Uterus (tissue), 4 donors: ENCODE data around the gene CACNA2D2. TPM values are rescaled to one million over a fixed set of nuclear protein-coding genes. Genes with fewer than 3 reads are reported as not detected.

Experiments used
- DNase-seq, 2 donors: peaks; one replicate each; pipeline ENCODE4 v3.0.0-alpha.2; 2019 to 2020
- H3K27ac ChIP-seq, 2 donors: fragments of 200-600 bp; sonication (generic); 1 replicate in 1 of 2; 2 replicates in 1 of 2; pipeline ENCODE4 v1.5.1; 2016 to 2018
- H3K27me3 ChIP-seq, 2 donors: fragments of 200-600 bp; sonication (generic); one replicate each; pipeline ENCODE4 v1.5.1; 2018 to 2019; ENCODE audit warnings: control low read depth in 1 of 2
- H3K36me3 ChIP-seq, 2 donors: fragments of 200-600 bp; sonication (generic); one replicate each; pipeline ENCODE4 v1.5.1; 2019; ENCODE audit warnings: control low read depth in 1 of 2
- H3K4me1 ChIP-seq, 2 donors: fragments of 200-600 bp; sonication (generic); one replicate each; pipeline ENCODE4 v1.5.1; 2018 to 2019; ENCODE audit warnings: control low read depth in 1 of 2
- H3K4me3 ChIP-seq, 2 donors: fragments of 200-600 bp; sonication (generic); 1 replicate in 1 of 2; 2 replicates in 1 of 2; pipeline ENCODE4 v1.5.1; 2018 to 2019; ENCODE audit warnings: mild to moderate bottlenecking in 1 of 2
- H3K9me3 ChIP-seq, 2 donors: fragments of 200-600 bp; sonication (generic); one replicate each; pipeline ENCODE4 v1.5.1; 2019; ENCODE audit warnings: control low read depth in 1 of 2
- CTCF ChIP-seq, 4 experiments: fragments of 200-600 bp in 2 of 4; fragments of 450-650 bp in 2 of 4; sonication (generic) in 2 of 4; IDR thresholded peaks; one replicate each; pipeline ENCODE4 v1.5.1; 2016 to 2019; ENCODE audit warnings: antibody characterized with exemption in 4 of 4, mild to moderate bottlenecking in 2 of 4, moderate library complexity in 1 of 4
- POLR2A ChIP-seq, 2 donors: fragments of 450-650 bp; IDR thresholded peaks; one replicate each; pipeline ENCODE4 v1.6.1; 2016; ENCODE audit warnings: antibody characterized with exemption in 2 of 2, mild to moderate bottlenecking in 1 of 2, moderate library complexity in 1 of 2
- intact Hi-C: fragments of 100-400 bp; cut with DNase I; formaldehyde crosslinking; loops from one replicate; pipeline ENCODE4 v1.15.1; 2023; ENCODE audit warnings: low total_unique reads
- total RNA-seq, 4 donors: library from RNA; depleted of rRNA in 3 of 4; stranded (reverse); fragments of >200 nt in 3 of 4; gene quantifications; one replicate each; pipeline versions ENCODE4 v1.1.0 to v1.2.4, GENCODE V29; 2014 to 2023
- donor health status: DM: yes; HTN: yes; CAD: no.

The CACNA2D2 gene
- total RNA-seq, 4 donors from 2014 or later = under 0.01 to 6.1 (median 5.3) TPM; not detected in 1

- Histone ChIP-seq H3K27ac (peak overlapping the region; percentile 95 to 96), H3K4me1 (peaks cover 0 to 32% of the 10 kb centered on the region in 2 donors), H3K27me3 (no peaks in the 10 kb centered on the region), H3K4me3 (peak overlapping the region; percentile 71 to 83), H3K9me3 (no peaks in the 10 kb centered on the region), H3K36me3 (no peaks in the 10 kb centered on the region)
- TF ChIP-seq CTCF (IDR thresholded peaks at IDR 0.05) (peak in 1 of 4 experiments; percentile 8), POLR2A (IDR thresholded peaks at IDR 0.05) (no peak)
- peak; percentile 74 to 83 for DNase-seq
- intact Hi-C loops = no loop called here
Observed at GRCh38 chr3:50320853-50321335, 182.5 kb downstream of the CACNA2D2 start.

GRCh38 chr3:50319894-50320625, 183.4 kb downstream of the CACNA2D2 start:
- peak overlapping the region; percentile 71 to 83 for H3K4me3 ChIP-seq
- H3K36me3 ChIP-seq = no peaks in the 10 kb centered on the region
- peak overlapping the region; percentile 95 to 96 for H3K27ac ChIP-seq
- H3K27me3 ChIP-seq = no peaks in the 10 kb centered on the region
- peak in 1 of 2 donors; percentile 31 for DNase-seq
- intact Hi-C loops = no loop called here
- H3K4me1 ChIP-seq = peaks cover 0 to 32% of the 10 kb centered on the region in 2 donors
- TF ChIP-seq CTCF (IDR thresholded peaks at IDR 0.05) = no peak
- no peaks in the 10 kb centered on the region for H3K9me3 ChIP-seq

- no peak for DNase-seq
- peak overlapping the region in 1 of 2 donors; percentile 95 for H3K27ac ChIP-seq
- peak overlapping the region in 1 of 2 donors; percentile 83 for H3K4me3 ChIP-seq
- TF ChIP-seq CTCF (IDR thresholded peaks at IDR 0.05) (no peak), POLR2A (IDR thresholded peaks at IDR 0.05) (no peak)
- H3K36me3 ChIP-seq = no peaks in the 10 kb centered on the region
- intact Hi-C loops = no loop called here
- H3K4me1 ChIP-seq = peaks cover 0 to 32% of the 10 kb centered on the region in 2 donors
- H3K9me3 ChIP-seq = no peaks in the 10 kb centered on the region
- H3K27me3 ChIP-seq = no peaks in the 10 kb centered on the region
Observed at GRCh38 chr3:50319181-50319893, 184.1 kb downstream of the CACNA2D2 start.

GRCh38 chr3:50318615-50319014, 184.8 kb downstream of the CACNA2D2 start:
- Histone ChIP-seq H3K27me3 (no peaks in the 10 kb centered on the region), H3K36me3 (no peaks in the 10 kb centered on the region), H3K27ac (peak overlapping the region in 1 of 2 donors; percentile 95), H3K9me3 (no peaks in the 10 kb centered on the region), H3K4me3 (no peak overlapping the region), H3K4me1 (peaks cover 0 to 32% of the 10 kb centered on the region in 2 donors)
- no peak for TF ChIP-seq CTCF (IDR thresholded peaks at IDR 0.05)
- no peak for TF ChIP-seq POLR2A (IDR thresholded peaks at IDR 0.05)
- intact Hi-C loops = no loop called here
- DNase-seq = no peak

DNA sequence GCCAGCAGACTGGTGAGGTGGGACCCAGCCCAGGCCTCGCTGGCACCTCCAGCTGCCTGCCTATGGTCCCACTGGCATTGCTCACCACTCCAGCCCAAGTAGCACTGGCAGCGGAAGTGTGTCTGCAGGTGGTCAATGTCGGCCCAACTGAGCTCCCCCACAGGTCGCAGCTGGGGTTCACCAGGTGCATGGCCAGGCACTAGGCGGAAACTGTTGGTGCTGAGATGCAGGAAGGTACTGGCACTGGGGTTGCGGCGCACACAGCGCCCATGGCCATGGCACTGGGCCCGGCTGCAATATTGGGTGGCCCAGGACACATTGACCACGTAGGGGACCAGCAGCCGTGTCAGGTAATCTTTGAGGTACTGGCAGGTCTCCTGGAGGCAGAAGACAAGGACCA, 185.3 kb downstream of the CACNA2D2 start:
- Histone ChIP-seq H3K27ac (peak overlapping the region in 1 of 2 donors; percentile 43), H3K9me3 (no peaks in the 10 kb centered on the region), H3K36me3 (no peaks in the 10 kb centered on the region), H3K4me3 (no peak overlapping the region), H3K27me3 (no peaks in the 10 kb centered on the region), H3K4me1 (peaks cover 0 to 32% of the 10 kb centered on the region in 2 donors)
- DNase-seq = no peak
- intact Hi-C loops = no loop called here
- no peak for TF ChIP-seq POLR2A (IDR thresholded peaks at IDR 0.05)
